Calu3 (cell line): Measurements from ENCODE around the gene EMC8. TPM values are rescaled to one million over a fixed set of nuclear protein-coding genes. Genes with fewer than 3 reads are reported as not detected.
"Not testable (repeated sequence)": the region's sequence is repeated elsewhere in the genome, so short reads cannot be mapped to it uniquely, and the experiment has no call there.

Experiments
- BruUV-seq: library from RNA; stranded (reverse); fragments of 400-500 nt; replicated peaks from 2 replicates; lab custom pipeline; 2021; lab: Mats Ljungman, UMichigan
- CTCF ChIA-PET: fragments of 300-600 bp; sonication (Branson Sonifier 250); formaldehyde crosslinking; loops from one replicate; lab custom pipeline; 2022; ENCODE audit warnings: antibody characterized with exemption; lab: Charles Lee
- DNase-seq: peaks from one replicate; pipeline ENCODE4 v3.0.0; 2022
- H3K27ac Mint-ChIP-seq: one replicate; pipeline ENCODE4 v1.8.0; 2022; ENCODE audit warnings: mixed read lengths; ENCODE audit not compliant: unreplicated experiment
- H3K27me3 Mint-ChIP-seq: one replicate; pipeline ENCODE4 v1.8.0; 2022; ENCODE audit warnings: mixed read lengths; ENCODE audit not compliant: unreplicated experiment
- H3K36me3 Mint-ChIP-seq: one replicate; pipeline ENCODE4 v1.8.0; 2022; ENCODE audit warnings: mild to moderate bottlenecking, moderate library complexity, mixed read lengths; ENCODE audit not compliant: insufficient read depth, unreplicated experiment
- H3K4me1 Mint-ChIP-seq: one replicate; pipeline ENCODE4 v1.8.0; 2022; ENCODE audit warnings: mild to moderate bottlenecking, low read depth, mixed read lengths; ENCODE audit not compliant: unreplicated experiment
- H3K4me3 Mint-ChIP-seq: one replicate; pipeline ENCODE4 v1.8.0; 2022; ENCODE audit warnings: mild to moderate bottlenecking, low read depth, moderate library complexity, mixed read lengths; ENCODE audit not compliant: unreplicated experiment
- H3K9me3 Mint-ChIP-seq: one replicate; pipeline ENCODE4 v1.8.0; 2022; ENCODE audit warnings: low read depth, mixed read lengths; ENCODE audit not compliant: unreplicated experiment
- CTCF ChIP-seq: fragments of 200-600 bp; IDR thresholded peaks from one replicate; pipeline ENCODE4 v1.8.0; 2022; ENCODE audit warnings: antibody characterized with exemption; ENCODE audit not compliant: unreplicated experiment
- intact Hi-C: fragments of 100-400 bp; cut with micrococcal nuclease; formaldehyde crosslinking; loops from one replicate; pipeline ENCODE4 v1.10.0; 2022; ENCODE audit not compliant: unreplicated experiment
- total RNA-seq: library from RNA; stranded (reverse); gene quantifications from 2 replicates; pipeline ENCODE4 v1.2.3, GENCODE V29; 2022

The EMC8 gene
- total RNA-seq, 1 experiment from 2014 or later, result 62.7 TPM

- TF ChIP-seq CTCF, result no peak
- CTCF ChIA-PET, result no interaction called here
- intact Hi-C loops, result no loop called here
Observed at GRCh38 chr16:85838381-85838780, 39.0 kb upstream of the EMC8 start.

DNA sequence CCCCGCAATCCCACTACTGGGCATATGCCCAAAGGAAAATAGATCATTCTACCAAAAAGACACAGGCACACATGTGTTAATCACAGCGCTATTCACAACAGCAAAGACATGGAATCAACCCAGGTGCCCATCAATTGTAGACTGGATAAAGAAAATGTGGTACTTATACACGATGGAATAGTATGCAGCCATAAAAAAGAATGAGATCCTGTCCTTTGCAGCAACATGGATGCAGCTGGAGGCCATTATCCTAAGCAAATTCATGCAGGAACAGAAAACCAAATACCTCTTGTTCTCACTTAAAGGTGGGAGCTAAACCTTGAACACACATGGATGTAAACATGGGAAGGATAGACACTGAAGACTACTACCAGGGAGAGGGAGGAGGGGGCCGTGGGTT lies 38.3 kb upstream of the EMC8 start:
- H3K36me3 Mint-ChIP-seq, intact Hi-C loops, H3K9me3 Mint-ChIP-seq, H3K27ac Mint-ChIP-seq, H3K4me1 Mint-ChIP-seq, BruUV-seq, DNase-seq, H3K4me3 Mint-ChIP-seq: not testable (repeated sequence)
- CTCF ChIA-PET, result interaction anchor here (0.6 to 1.4 kb wide), 2 partner anchors 14 to 16 kb away, joined by 3 to 4 read pairs; no protein-coding TSS in a partner anchor
- peaks cover 93% of the 10 kb centered on the region for H3K27me3 Mint-ChIP-seq

More at GRCh38 chr16:85838381-85838780, 39.0 kb upstream of the EMC8 start:
- no peak overlapping the region for H3K27ac Mint-ChIP-seq
- H3K4me3 Mint-ChIP-seq, result no peak overlapping the region
- no peak for DNase-seq
- peaks cover 4% of the 10 kb centered on the region for H3K9me3 Mint-ChIP-seq
- BruUV-seq, result no TSS peak
- peaks cover 94% of the 10 kb centered on the region for H3K27me3 Mint-ChIP-seq
- peaks cover 4% of the 10 kb centered on the region for H3K36me3 Mint-ChIP-seq
- no peaks in the 10 kb centered on the region for H3K4me1 Mint-ChIP-seq

- no TSS peak for BruUV-seq
- CTCF ChIA-PET, result interaction anchor here (0.6 to 1.4 kb wide), 4 partner anchors 13 to 1318 kb away, joined by 3 to 5 read pairs (median 4); no protein-coding TSS in a partner anchor
- H3K36me3 Mint-ChIP-seq, result peaks cover 4% of the 10 kb centered on the region
- peaks cover 96% of the 10 kb centered on the region for H3K27me3 Mint-ChIP-seq
- no peak overlapping the region for H3K4me3 Mint-ChIP-seq
- TF ChIP-seq CTCF, result no peak
- no peak overlapping the region for H3K27ac Mint-ChIP-seq
- intact Hi-C loops, result no loop called here
- peaks cover 4% of the 10 kb centered on the region for H3K9me3 Mint-ChIP-seq
- no peaks in the 10 kb centered on the region for H3K4me1 Mint-ChIP-seq
- DNase-seq, result no peak
Observed at GRCh38 chr16:85836706-85837582, 37.6 kb upstream of the EMC8 start.

DNA sequence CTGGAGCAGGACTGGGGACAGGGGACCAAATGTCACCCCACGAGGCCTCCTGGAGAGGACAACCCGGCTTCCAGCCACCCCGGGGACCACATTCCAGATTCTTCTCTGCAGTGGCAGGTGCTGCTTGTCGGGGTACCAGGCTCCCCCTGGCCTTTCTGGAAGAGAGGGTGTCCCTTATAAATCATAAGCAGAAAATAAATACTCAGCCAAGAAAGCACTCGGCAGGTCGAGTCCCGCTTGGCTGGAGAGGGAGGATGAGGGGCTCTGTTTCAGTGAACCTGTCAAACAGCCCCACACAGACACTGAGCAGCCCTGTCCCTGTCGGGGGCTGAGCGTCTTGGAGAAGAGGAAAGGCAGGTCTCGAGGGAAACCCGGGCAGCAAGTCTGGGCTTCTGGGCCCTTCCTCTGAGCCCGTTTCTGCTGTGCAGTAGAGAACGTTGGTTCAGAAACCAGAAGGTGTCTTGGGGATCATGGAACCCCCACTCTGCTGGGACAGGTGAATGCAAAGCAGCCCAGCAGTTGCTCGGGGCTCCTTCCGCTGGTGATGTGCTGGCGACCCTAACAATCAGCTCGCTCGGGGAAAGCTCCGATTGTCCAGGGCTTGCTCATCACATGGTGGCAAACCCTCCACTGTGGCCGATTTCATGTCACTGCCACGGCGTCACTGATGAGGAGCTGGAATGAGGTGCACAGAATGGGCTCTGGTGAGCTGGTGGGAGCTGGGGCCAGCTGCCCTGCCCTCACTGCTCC lies 36.8 kb upstream of the EMC8 start:
- Mint-ChIP-seq H3K9me3 (peaks cover 4% of the 10 kb centered on the region), H3K27ac (no peak overlapping the region), H3K36me3 (peaks cover 4% of the 10 kb centered on the region), H3K27me3 (peaks cover 97% of the 10 kb centered on the region), H3K4me3 (no peak overlapping the region), H3K4me1 (no peaks in the 10 kb centered on the region)
- no peak for DNase-seq
- BruUV-seq, result no TSS peak
- intact Hi-C loops, result no loop called here
- CTCF ChIA-PET, result interaction anchor here (0.6 to 1.4 kb wide), 2 partner anchors 15 to 1317 kb away, joined by 4 read pairs; no protein-coding TSS in a partner anchor
- no peak for TF ChIP-seq CTCF
